Measurements from ENCODE around the gene NBEAL2.

Gene NBEAL2

GRCh38 chr3:46932455-46933225 is 46.8 kb upstream of the NBEAL2 start:
- Histone ChIP-seq H3K4me3 (no peak overlapping the region), H3K4me1 (peaks cover 6 to 98% (median 92%) of the 10 kb centered on the region in 4 donors), H3K27ac (peak overlapping the region; percentile 80 to 85), H3K9me3 (no peaks in the 10 kb centered on the region), H3K27me3 (no peaks in the 10 kb centered on the region), H3K36me3 (peaks cover under 1 to 11% (median 5%) of the 10 kb centered on the region in 3 donors)
- peak; percentile 13 to 52 for DNase-seq
- intact Hi-C loops (cut with DNase I; ENCODE audit: low total_unique reads): no loop called here
- TF ChIP-seq CTCF (IDR thresholded peaks at IDR 0.05): no peak

GRCh38 chr3:46933261-46933660 is 46.2 kb upstream of the NBEAL2 start:
- no peak for TF ChIP-seq CTCF (IDR thresholded peaks at IDR 0.05)
- no peaks in the 10 kb centered on the region for H3K9me3 ChIP-seq
- H3K4me1 ChIP-seq: peaks cover 6 to 92% (median 85%) of the 10 kb centered on the region in 4 donors
- no peak overlapping the region for H3K4me3 ChIP-seq
- peak in 1 of 2 donors; percentile 60 for DNase-seq
- no peaks in the 10 kb centered on the region for H3K27me3 ChIP-seq
- intact Hi-C loops (cut with DNase I; ENCODE audit: low total_unique reads): no loop called here
- peaks cover 6 to 17% (median 11%) of the 10 kb centered on the region in 3 donors for H3K36me3 ChIP-seq
- peak overlapping the region; percentile 80 to 85 for H3K27ac ChIP-seq

GRCh38 chr3:46934072-46934471 is 45.4 kb upstream of the NBEAL2 start:
- peak in 1 of 2 donors; percentile 72 for DNase-seq
- no peak for TF ChIP-seq CTCF (IDR thresholded peaks at IDR 0.05)

DNA sequence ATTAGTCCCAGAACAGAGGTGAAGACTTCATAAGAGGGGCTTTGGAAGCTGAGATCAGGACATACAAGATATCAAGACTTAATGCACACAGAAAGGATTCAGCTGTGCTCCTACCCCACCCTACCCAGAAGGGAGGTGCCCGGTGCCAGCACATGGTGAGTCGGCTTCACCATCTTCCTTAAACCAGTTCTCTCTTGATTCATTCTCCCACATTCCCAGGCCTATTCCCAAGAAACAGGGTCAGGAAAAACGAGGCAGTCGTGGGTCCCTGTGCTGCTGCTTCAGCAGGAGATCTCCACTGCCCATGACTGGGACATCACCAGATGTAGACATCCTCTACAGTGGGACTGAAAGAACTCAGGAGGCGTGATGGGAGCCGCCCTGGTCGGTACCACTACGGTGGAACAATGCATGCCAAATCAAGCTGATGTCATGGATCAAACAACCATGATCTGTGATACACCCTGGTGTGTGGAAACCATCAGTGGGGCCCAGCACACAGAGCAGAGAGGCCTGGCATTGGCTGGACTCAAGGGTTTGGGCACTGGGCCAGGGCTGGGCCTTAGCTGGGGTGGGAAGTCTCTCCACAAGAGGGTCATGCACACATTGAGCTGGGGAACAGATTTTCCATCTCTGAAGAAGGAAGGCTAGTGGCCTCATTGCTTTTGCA is 44.8 kb upstream of the NBEAL2 start:
- Histone ChIP-seq H3K27ac (peak overlapping the region; percentile 80 to 85), H3K4me3 (no peak overlapping the region), H3K9me3 (no peaks in the 10 kb centered on the region), H3K4me1 (peaks cover 6 to 78% (median 73%) of the 10 kb centered on the region in 4 donors), H3K27me3 (no peaks in the 10 kb centered on the region), H3K36me3 (peaks cover 6 to 31% (median 18%) of the 10 kb centered on the region in 3 donors)
- intact Hi-C loops (cut with DNase I; ENCODE audit: low total_unique reads): no loop called here
- peak in 1 of 2 donors; percentile 74 for DNase-seq
- no peak for TF ChIP-seq CTCF (IDR thresholded peaks at IDR 0.05)

More at GRCh38 chr3:46934072-46934471, 45.4 kb upstream of the NBEAL2 start:
- Histone ChIP-seq H3K9me3 (no peaks in the 10 kb centered on the region), H3K4me1 (peaks cover 6 to 84% (median 78%) of the 10 kb centered on the region in 4 donors), H3K27me3 (no peaks in the 10 kb centered on the region), H3K36me3 (peaks cover 6 to 25% (median 15%) of the 10 kb centered on the region in 3 donors), H3K4me3 (no peak overlapping the region), H3K27ac (peak overlapping the region; percentile 80 to 85)
- intact Hi-C loops (cut with DNase I; ENCODE audit: low total_unique reads): no loop called here

DNA sequence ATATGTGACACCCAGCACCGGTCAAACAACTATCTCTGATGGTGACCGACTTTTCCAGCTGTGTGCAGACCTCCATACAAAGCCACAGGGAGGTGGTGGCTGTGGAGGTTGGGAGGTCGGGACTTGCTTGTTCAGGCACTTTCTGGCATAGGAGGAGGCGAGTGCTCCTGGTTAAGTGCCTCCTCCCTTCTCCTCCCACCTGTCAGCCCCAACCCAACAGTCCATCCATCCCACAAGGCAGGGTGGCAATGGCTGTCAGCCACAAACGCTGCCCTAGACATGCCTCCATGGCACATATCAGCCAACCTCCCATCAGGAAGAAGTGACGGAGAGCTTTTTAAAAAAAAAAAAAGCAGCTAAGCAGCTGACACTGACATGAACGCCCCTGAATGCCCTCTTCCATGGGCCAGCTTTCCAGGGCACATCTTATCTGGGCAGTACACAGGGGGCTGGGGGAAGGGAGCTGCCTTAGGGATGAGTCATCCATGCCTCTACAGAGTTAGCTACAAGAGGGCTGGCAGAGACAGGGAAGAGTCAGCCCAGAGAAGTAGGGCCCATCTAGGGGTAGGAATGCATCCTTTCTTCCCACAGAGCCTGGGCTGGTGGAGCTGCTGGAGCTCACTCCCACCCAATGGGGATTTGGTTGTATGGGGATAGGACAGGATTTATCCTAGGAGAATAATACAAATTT is 44.2 kb upstream of the NBEAL2 start:
- Histone ChIP-seq H3K4me1 (peaks cover 6 to 71% (median 67%) of the 10 kb centered on the region in 4 donors), H3K9me3 (no peaks in the 10 kb centered on the region), H3K27me3 (no peaks in the 10 kb centered on the region), H3K27ac (peak overlapping the region; percentile 80 to 85), H3K36me3 (peaks cover 6 to 38% (median 24%) of the 10 kb centered on the region in 3 donors), H3K4me3 (no peak overlapping the region)
- peak; percentile 94 to 97 for DNase-seq
- peak; percentile 75 to 86 for TF ChIP-seq CTCF (IDR thresholded peaks at IDR 0.05)
- intact Hi-C loops (cut with DNase I; ENCODE audit: low total_unique reads): no loop called here

Data from tibial artery (tissue), 4 donors.